HEK293 (cell line): Measurements from ENCODE around the gene PIK3CD.

Source experiments
- CTCF ChIP-seq: fragments of 450-650 bp; formaldehyde crosslinking; IDR thresholded peaks from 2 replicates; pipeline ENCODE4 v1.5.1; 2016; ENCODE audit warnings: missing biosample characterization, missing genetic modification characterization
- KLF1 ChIP-seq: fragments of 450-650 bp; formaldehyde crosslinking; IDR thresholded peaks from 2 replicates; pipeline ENCODE4 v1.5.1; 2016; ENCODE audit warnings: missing biosample characterization, missing genetic modification characterization
- KLF8 ChIP-seq: fragments of 450-650 bp; formaldehyde crosslinking; IDR thresholded peaks from 2 replicates; pipeline ENCODE4 v1.5.1; 2016; ENCODE audit warnings: missing biosample characterization, missing genetic modification characterization
- TCF7L2 ChIP-seq: IDR thresholded peaks from 2 replicates; pipeline ENCODE4 v1.6.1; 2011; ENCODE audit warnings: low read depth, mild to moderate bottlenecking, inconsistent platforms, low read length, moderate library complexity, borderline replicate concordance
- ZNF146 ChIP-seq: fragments of 450-650 bp; formaldehyde crosslinking; IDR thresholded peaks from 2 replicates; pipeline ENCODE4 v1.5.1; 2016; ENCODE audit warnings: missing biosample characterization, missing genetic modification characterization
- ZNF37A ChIP-seq: fragments of 450-650 bp; IDR thresholded peaks from 2 replicates; pipeline ENCODE4 v1.5.1; 2018; ENCODE audit warnings: missing biosample characterization, missing genetic modification characterization
- ZNF404 ChIP-seq: fragments of 450-650 bp; formaldehyde crosslinking; IDR thresholded peaks from 2 replicates; pipeline ENCODE4 v1.5.1; 2017; ENCODE audit warnings: missing biosample characterization, missing genetic modification characterization
- ZNF629 ChIP-seq: fragments of 450-650 bp; formaldehyde crosslinking; IDR thresholded peaks from 2 replicates; pipeline ENCODE4 v1.5.1; 2017; ENCODE audit warnings: missing biosample characterization, missing genetic modification characterization
- TF ChIP-seq, protein P1 (sequence below): fragments of 450-650 bp; formaldehyde crosslinking; optimal IDR thresholded peaks from 2 replicates; pipeline ENCODE3; 2016; ENCODE audit warnings: missing biosample characterization, mild to moderate bottlenecking, missing genetic modification characterization

DNA sequence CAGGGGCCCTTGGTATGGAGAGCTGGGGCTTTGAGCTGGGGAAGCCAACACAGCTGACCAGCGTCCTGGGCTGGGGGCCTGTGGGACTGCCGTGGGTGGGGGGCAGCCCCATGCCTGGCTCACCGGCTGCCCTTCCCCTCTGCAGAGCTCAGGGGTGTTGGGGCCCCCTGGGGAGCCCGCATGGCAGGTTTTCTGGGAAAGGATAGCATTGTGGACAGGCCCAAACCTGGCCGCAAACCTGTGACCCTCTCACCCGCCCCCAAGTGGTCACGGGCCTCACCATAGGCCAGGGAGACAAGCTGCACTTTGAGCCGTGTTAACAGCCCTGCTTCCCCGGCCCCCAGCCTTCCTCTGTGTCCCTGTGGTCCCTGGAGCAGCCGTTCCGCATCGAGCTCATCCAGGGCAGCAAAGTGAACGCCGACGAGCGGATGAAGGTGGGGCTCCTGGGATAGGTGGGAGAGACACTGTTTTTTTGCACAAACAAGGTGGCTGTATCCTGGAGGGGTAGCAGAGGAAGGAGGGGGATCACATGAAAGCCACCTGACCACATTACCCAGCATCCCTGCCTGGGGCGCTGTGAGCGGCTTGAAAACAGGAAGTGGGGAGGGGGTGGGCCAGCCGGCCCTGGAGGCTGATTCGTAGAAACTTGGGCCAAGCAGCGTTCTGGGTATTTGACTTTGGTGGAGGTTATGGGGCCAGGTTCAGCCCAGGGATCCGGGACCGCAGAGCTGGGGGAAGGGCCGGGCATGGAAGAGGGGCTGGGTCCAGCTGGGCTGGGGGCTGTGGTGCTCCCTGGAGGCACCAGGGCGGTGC lies 65.9 kb downstream of the PIK3CD start:
- TF ChIP-seq TCF7L2 (no peak), CTCF (tag by site-specific recombination) (no peak), ZNF629 (tag by site-specific recombination) (no peak), KLF8 (no peak), KLF1 (tag by site-specific recombination) (no peak), ZNF146 (no peak), ZNF37A (tag by site-specific recombination) (no peak), ZNF404 (no peak)
- TF ChIP-seq, protein P1, sequence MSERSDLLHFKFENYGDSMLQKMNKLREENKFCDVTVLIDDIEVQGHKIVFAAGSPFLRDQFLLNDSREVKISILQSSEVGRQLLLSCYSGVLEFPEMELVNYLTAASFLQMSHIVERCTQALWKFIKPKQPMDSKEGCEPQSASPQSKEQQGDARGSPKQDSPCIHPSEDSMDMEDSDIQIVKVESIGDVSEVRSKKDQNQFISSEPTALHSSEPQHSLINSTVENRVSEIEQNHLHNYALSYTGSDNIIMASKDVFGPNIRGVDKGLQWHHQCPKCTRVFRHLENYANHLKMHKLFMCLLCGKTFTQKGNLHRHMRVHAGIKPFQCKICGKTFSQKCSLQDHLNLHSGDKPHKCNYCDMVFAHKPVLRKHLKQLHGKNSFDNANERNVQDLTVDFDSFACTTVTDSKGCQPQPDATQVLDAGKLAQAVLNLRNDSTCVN (tag by site-specific recombination) = no peak
